ENCODE data around the gene XPR1.

- no peak for TF ChIP-seq CTCF (IDR thresholded peaks at IDR 0.05)
- TF ChIP-seq POLR2A (IDR thresholded peaks at IDR 0.05), result no peak
These were observed 292.1 kb downstream of the XPR1 start for GRCh38 chr1:180923887-180924286.
